HG03571 (cell line): ENCODE measurements around the gene GPR39.

Source experiments
- ATAC-seq: cut with Tn5 transposase; IDR thresholded peaks from one replicate; pipeline ENCODE4 v1.9.1; 2021; ENCODE audit not compliant: unreplicated experiment

GPR39 gene

GRCh38 chr2:132559921-132560320, 143.3 kb downstream of the GPR39 start:
- no peak for ATAC-seq

DNA sequence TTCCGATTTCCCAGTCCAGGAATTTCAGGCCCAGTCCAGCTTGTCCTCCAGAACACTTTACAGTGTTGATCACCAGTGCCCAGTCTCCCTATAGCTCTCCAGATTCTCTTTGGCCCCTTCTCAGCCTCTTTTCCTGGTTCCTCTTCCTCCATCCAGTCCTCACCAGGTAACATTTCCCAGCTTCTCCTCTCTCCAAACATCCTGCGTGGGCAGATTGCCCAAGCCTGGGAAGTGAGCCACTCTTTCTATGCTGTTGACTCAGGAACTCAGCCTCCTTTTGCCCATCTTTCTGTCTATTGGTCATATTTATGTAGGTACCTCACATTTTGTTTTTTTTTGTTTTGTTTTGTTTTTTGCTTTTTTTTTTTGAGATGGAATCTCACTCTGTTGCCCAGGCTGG, 144.0 kb downstream of the GPR39 start:
- no peak for ATAC-seq

GRCh38 chr2:132562245-132562644, 145.6 kb downstream of the GPR39 start:
- ATAC-seq, result no peak

DNA sequence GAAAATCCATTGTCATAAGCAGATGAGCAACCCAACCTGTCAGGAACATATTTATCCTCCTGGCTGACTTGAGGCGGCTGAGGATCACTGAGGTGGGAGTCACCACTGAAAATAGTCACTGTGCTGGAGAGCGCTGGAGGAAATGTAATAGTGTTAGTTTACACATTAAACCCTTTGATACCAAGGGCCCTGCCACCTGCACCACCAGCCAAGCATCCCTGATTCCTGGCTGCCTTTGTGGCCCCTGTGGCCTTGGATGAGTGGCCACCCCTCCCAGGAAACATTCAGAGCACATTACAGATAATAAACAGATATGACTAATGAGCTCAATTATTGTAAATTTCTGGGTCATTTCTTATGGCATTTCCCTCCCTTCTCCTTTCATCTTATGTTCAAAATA, 147.5 kb downstream of the GPR39 start:
- ATAC-seq, result no peak

GRCh38 chr2:132566379-132566778, 149.8 kb downstream of the GPR39 start:
- no peak for ATAC-seq

- ATAC-seq, result no peak
These were observed 151.1 kb downstream of the GPR39 start for GRCh38 chr2:132567682-132568081.

- ATAC-seq, result no peak
These were observed 152.1 kb downstream of the GPR39 start for GRCh38 chr2:132568656-132569055.

DNA sequence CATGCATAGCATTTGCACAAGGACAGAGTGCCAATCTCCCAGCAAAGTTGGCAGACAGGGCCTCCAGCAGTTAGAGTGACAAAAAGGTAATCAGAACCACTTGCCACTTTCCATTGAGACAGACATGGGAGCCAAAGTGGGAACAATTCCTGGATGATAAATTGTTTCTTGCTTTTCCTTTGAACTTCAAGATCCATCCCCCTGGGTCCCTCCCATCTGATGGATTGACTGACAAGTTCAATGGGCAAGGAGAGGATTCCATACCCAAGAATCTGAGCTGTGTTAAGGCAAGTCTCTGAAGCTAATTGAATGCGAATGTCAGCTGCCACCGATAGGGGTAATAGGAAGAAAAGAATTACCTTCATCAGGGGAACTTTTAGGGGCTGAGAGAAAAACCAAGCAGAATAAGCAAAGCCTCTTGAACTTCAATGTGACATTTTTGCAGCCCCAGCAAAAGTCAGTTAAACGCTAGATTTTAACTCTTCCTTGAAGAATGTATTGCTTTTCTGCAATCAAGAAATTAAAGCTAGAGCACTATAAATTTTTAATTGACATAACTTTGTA, 156.9 kb downstream of the GPR39 start:
- ATAC-seq, result no peak

GRCh38 chr2:132577686-132578085, 161.1 kb downstream of the GPR39 start:
- ATAC-seq, result no peak

DNA sequence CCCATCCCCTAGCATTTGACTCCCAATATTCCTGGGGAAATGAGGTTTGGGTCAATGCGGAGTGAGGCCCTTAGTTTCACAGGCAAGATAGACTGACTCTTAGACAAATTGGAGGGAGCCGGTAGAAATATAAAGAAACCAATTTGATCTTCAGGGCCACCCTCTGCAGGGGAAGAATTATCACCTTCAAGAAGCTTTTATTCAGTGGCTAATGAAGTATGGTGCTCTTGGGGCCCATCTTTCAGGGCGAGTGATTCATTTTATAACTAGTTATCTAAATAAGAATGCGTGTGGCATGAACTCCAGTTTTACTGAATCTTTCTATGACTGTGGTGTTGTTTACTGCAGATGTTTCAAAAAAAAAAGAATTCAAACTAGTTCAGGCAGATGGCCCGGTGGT, 165.0 kb downstream of the GPR39 start:
- ATAC-seq, result no peak

DNA sequence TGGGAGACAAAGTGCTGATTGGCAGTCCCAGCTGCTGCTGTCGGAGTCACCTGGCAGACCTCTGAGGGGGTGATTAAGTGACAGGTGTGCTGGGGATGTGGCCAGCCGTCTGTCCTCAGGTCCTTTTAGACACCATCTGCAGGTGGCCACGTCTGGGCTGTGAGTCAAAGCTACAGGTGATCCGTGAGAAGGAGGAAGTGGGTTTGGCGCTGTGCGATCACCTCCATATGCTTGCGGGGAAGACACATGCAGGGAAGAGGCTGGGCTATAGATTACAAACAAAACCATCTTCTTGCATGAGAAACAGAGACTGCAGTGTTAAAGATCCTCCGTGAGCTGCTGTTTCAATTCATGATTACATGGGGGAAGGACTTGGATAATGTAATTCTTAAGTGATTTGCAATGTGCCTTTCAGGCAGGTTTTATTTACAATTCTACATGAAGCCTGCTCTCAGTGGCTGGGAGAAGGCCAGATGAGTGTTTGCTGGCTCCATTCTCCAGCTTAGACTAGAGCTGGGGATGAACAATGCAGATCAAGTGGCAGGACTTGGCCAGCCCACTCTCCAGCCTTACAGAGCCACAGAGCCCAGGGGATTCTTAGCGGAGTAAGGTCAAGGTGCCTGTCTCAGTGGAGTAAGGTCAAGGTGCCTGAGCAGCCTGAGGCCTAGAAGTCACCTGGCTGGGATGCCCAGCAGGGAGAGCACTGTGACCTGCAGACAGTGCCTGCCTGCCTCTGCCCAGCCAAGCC, 165.6 kb downstream of the GPR39 start:
- ATAC-seq, result no peak

- ATAC-seq, result no peak
These were observed 167.2 kb downstream of the GPR39 start for GRCh38 chr2:132583666-132584360.

DNA sequence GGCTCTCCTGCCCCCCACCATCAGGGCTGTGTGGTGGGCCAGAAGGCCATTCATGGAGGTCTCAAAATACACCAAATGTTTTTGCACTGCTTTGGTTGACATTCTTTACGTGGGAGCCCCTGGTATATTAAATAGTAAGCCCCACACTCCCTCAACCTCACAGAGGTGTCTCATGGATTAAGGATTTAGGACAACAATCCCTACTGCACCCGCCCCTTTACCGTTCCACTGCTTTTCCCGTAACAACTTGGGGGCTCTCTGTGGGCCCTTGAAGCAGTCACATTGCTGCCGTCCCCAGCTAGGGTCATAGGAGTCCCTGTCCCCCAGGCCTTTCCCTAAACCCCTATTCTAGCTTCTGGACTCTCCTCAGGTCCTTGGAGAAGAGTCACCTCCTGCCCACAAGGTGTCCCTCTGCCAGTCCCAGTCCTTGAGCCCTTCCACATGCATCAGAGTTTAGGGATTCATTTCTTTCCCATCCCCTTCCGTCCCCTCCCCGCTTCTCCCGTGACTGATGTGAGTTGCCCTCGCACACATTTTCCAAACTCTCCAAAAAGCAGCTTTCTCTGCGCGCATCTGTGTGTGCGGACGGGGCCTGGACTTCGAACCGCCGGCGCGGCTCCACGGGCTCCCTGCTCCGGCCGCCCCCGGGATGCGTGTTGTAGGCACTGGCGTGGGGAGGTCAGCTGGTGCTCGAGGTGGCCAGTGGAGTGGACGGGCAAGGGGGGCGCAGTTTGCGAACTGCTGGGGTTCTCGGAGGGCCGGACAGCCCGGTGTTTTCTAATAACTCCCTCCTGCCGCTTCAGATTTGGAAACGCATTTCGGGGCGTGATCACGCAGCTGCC, 168.6 kb downstream of the GPR39 start:
- no peak for ATAC-seq

GRCh38 chr2:132586101-132586511, 169.5 kb downstream of the GPR39 start:
- no peak for ATAC-seq

DNA sequence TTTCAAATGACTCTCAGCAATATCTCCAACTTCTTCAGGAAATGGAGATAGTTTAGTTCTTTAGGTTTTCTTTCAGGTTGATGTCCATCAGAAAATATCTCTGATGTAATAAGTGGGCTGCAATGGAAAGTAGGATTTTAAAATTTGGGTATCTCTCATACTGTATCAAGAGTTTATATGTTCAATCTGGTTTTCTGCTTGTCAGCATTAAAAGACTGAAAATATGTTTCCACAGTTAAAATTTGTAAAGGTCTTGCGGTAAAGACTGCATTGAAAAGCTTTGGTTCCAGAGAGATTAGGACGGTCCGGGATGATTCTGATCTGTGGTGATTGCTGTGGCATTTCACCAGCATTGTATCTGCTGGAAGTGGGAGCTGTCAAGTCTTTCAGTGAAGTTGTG, 170.2 kb downstream of the GPR39 start:
- no peak for ATAC-seq

- no peak for ATAC-seq
These were observed 172.0 kb downstream of the GPR39 start for GRCh38 chr2:132588576-132588975.

DNA sequence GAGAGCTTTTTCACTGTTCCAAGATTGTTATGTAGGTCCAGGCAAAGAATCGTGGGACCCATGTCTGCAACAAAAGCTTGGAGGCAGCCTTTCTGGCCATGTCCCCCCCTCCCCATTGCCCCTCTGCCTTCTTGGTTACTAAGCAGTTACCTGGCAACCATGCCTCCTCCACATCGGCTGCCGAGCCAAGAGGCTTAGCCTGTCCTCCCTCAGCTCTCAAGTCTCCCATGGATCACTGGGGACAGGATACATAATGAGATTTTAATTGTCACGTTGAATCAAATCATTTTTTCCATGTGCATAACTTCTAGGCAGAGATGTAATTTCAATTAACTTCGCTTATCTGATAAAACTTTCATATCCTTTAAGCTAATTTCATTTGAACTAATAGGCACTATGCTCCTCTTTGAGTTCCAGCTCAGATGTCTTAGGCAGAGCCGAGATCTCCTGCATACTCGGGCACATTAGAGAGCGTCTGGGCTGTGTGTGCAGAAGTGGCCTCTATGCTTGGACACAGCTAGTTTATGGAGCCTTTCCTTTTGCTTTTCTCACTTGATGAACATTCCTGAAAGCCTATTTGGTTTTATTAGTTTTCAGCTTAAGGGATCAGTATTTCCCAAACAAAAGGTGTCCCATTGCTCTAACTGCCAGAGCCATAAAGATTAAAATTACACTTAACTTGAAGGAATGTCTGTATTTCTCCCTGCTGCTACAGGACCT, 172.7 kb downstream of the GPR39 start:
- no peak for ATAC-seq

GRCh38 chr2:132589966-132590365, 173.4 kb downstream of the GPR39 start:
- ATAC-seq, result no peak

DNA sequence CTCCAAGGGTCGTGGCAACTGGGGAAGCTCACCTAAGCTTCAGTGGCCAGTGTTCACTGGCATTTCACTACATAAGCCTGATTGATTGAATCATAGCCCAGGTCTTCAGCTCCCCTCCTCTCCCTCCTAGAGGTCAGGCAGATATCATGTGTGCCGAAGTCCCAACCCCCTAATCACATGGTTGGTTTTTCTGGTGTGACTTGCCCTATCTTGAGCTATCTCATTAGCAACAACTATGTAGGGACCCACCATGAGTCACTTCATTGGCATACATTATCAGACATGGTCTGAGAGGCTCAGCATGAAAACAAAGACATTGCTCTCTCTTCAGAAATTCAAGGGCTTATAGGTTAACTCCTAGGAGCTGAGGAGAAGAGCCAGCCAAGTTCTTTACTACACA, 176.6 kb downstream of the GPR39 start:
- ATAC-seq, result no peak

GRCh38 chr2:132595186-132595585, 178.6 kb downstream of the GPR39 start:
- no peak for ATAC-seq

GRCh38 chr2:132595693-132596092, 179.1 kb downstream of the GPR39 start:
- ATAC-seq, result no peak
